NCI-H69 (cell line): ENCODE measurements around the gene FBRSL1.
"Not testable (repeated sequence)": the region's sequence is repeated elsewhere in the genome, so short reads cannot be mapped to it uniquely, and the experiment has no call there.

Source experiments
- DNase-seq: peaks from one replicate; lab custom pipeline; 2025; lab: John Stamatoyannopoulos, UW

Gene FBRSL1

GRCh38 chr12:132525833-132526455 lies 36.0 kb downstream of the FBRSL1 start:
- DNase-seq, result no peak

GRCh38 chr12:132527186-132527882 lies 37.4 kb downstream of the FBRSL1 start:
- DNase-seq, result no peak

GRCh38 chr12:132527883-132528264 lies 37.9 kb downstream of the FBRSL1 start:
- DNase-seq, result no peak

GRCh38 chr12:132528564-132529106 lies 38.7 kb downstream of the FBRSL1 start:
- DNase-seq, result no peak

GRCh38 chr12:132529156-132529839 lies 39.3 kb downstream of the FBRSL1 start:
- DNase-seq, result no peak

GRCh38 chr12:132529906-132530305 lies 40.0 kb downstream of the FBRSL1 start:
- peak; percentile 22 for DNase-seq

- peak; percentile 76 for DNase-seq
These were observed 40.5 kb downstream of the FBRSL1 start for GRCh38 chr12:132530447-132530846.

- DNase-seq, result no peak
These were observed 40.9 kb downstream of the FBRSL1 start for GRCh38 chr12:132530851-132531250.

GRCh38 chr12:132532711-132533583 lies 43.0 kb downstream of the FBRSL1 start:
- not testable (repeated sequence) for DNase-seq

GRCh38 chr12:132533584-132533958 lies 43.6 kb downstream of the FBRSL1 start:
- no peak for DNase-seq

- no peak for DNase-seq
These were observed 44.1 kb downstream of the FBRSL1 start for GRCh38 chr12:132534076-132534475.

- DNase-seq, result no peak
These were observed 45.1 kb downstream of the FBRSL1 start for GRCh38 chr12:132535019-132535418.

GRCh38 chr12:132536102-132536876 lies 46.3 kb downstream of the FBRSL1 start:
- DNase-seq, result no peak

GRCh38 chr12:132537049-132537448 lies 47.1 kb downstream of the FBRSL1 start:
- no peak for DNase-seq

- DNase-seq, result no peak
These were observed 48.1 kb downstream of the FBRSL1 start for GRCh38 chr12:132537836-132538662.

GRCh38 chr12:132538663-132538990 lies 48.7 kb downstream of the FBRSL1 start:
- DNase-seq, result no peak

- no peak for DNase-seq
These were observed 49.2 kb downstream of the FBRSL1 start for GRCh38 chr12:132539016-132539773.

GRCh38 chr12:132540436-132540835 lies 50.5 kb downstream of the FBRSL1 start:
- DNase-seq, result no peak

GRCh38 chr12:132541200-132541599 lies 51.2 kb downstream of the FBRSL1 start:
- DNase-seq, result no peak

GRCh38 chr12:132541996-132542395 lies 52.0 kb downstream of the FBRSL1 start:
- no peak for DNase-seq
